Loucy (cell line): ENCODE measurements around the gene TBPL2.

Experiments used
- H2AFZ ChIP-seq: fragments of 200-600 bp; sonication (generic); 2 replicates; pipeline ENCODE4 v1.6.0; 2016; ENCODE audit warnings: antibody characterized with exemption, mild to moderate bottlenecking, low read length, moderate library complexity
- H3F3A ChIP-seq: fragments of 200-600 bp; 2 replicates; pipeline ENCODE4 v1.6.0; 2016; ENCODE audit warnings: antibody characterized with exemption, low read depth, mild to moderate bottlenecking
- H3K27me3 ChIP-seq: fragments of 200-600 bp; sonication (generic); 2 replicates; pipeline ENCODE4 v1.6.1; 2014; ENCODE audit warnings: low read length, mild to moderate bottlenecking; ENCODE audit not compliant: insufficient read depth, poor library complexity, severe bottlenecking
- H3K36me3 ChIP-seq: fragments of 200-600 bp; sonication (generic); 2 replicates; pipeline ENCODE4 v1.6.1; 2016; ENCODE audit warnings: low read length; ENCODE audit not compliant: insufficient read depth
- H3K4me1 ChIP-seq: fragments of 200-600 bp; sonication (generic); 2 replicates; pipeline ENCODE4 v1.5.1; 2014; ENCODE audit warnings: low read length, mild to moderate bottlenecking; ENCODE audit not compliant: insufficient read depth, poor library complexity, severe bottlenecking
- H3K4me2 ChIP-seq: fragments of 200-600 bp; sonication (generic); 2 replicates; pipeline ENCODE4 v1.6.0; 2014; ENCODE audit warnings: antibody characterized with exemption, low read length, low read depth, mild to moderate bottlenecking; ENCODE audit not compliant: poor library complexity, severe bottlenecking
- H3K4me3 ChIP-seq: fragments of 200-600 bp; sonication (generic); 2 replicates; pipeline ENCODE4 v1.5.1; 2014; ENCODE audit warnings: low read length, mild to moderate bottlenecking, mixed read lengths; ENCODE audit not compliant: poor library complexity, severe bottlenecking
- H3K79me2 ChIP-seq: fragments of 200-600 bp; sonication (generic); 2 replicates; pipeline ENCODE4 v1.6.1; 2014; ENCODE audit warnings: low read length; ENCODE audit not compliant: insufficient read depth
- H3K9ac ChIP-seq: fragments of 200-600 bp; sonication (generic); 2 replicates; pipeline ENCODE4 v1.6.0; 2014; ENCODE audit warnings: mild to moderate bottlenecking, low read depth, low read length, moderate library complexity; ENCODE audit not compliant: poor library complexity, severe bottlenecking
- H3K9me2 ChIP-seq: fragments of 200-600 bp; sonication (generic); replicated peaks from 2 replicates; pipeline ENCODE4 v1.6.1; 2016; ENCODE audit warnings: low read depth, low read length, mixed read lengths
- H3K9me3 ChIP-seq: fragments of 200-600 bp; sonication (generic); 2 replicates; pipeline ENCODE4 v1.6.1; 2014; ENCODE audit warnings: mild to moderate bottlenecking, antibody characterized with exemption, low read length, low read depth; ENCODE audit not compliant: insufficient read depth
- H4K20me1 ChIP-seq: fragments of 200-600 bp; sonication (generic); 2 replicates; pipeline ENCODE4 v1.6.0; 2014; ENCODE audit warnings: antibody characterized with exemption, low read length, mild to moderate bottlenecking; ENCODE audit not compliant: insufficient read depth, poor library complexity, severe bottlenecking
- CTCF ChIP-seq: fragments of 200-600 bp; sonication (generic); conservative IDR thresholded peaks from 2 replicates; pipeline ENCODE4 v1.5.1; 2014; ENCODE audit warnings: mild to moderate bottlenecking, antibody characterized with exemption, low read length
- EZH2phosphoT487 ChIP-seq: fragments of 200-600 bp; IDR thresholded peaks from 2 replicates; pipeline ENCODE4 v1.6.1; 2018; ENCODE audit warnings: antibody characterized with exemption, mild to moderate bottlenecking, moderate library complexity, borderline replicate concordance

TBPL2 gene

GRCh38 chr14:55412676-55413075 is 27.7 kb downstream of the TBPL2 start:
- Histone ChIP-seq H3K4me2 (peak overlapping the region; percentile 83), H3K36me3 (no peaks in the 10 kb centered on the region), H3K9me2 (no peaks in the 10 kb centered on the region), H4K20me1 (no peaks in the 10 kb centered on the region), H3K9ac (no peak overlapping the region), H3K79me2 (peaks cover 24% of the 10 kb centered on the region), H3F3A (no peaks in the 10 kb centered on the region), H3K4me3 (no peak overlapping the region), H3K4me1 (peaks cover 25% of the 10 kb centered on the region), H3K27me3 (no peaks in the 10 kb centered on the region), H2AFZ (no peak overlapping the region), H3K9me3 (no peaks in the 10 kb centered on the region)
- TF ChIP-seq CTCF (no peak), EZH2phosphoT487 (no peak)

GRCh38 chr14:55411426-55412389 is 28.7 kb downstream of the TBPL2 start, which contains the start of gene ATG14:
TSS of gene ATG14 (minus strand) at chr14:55411830. CDS start at chr14:55411822, 8 bp downstream.
- peaks cover 25% of the 10 kb centered on the region for H3K4me1 ChIP-seq
- H3K9ac ChIP-seq, result peak within 1 kb of the TSS; percentile 79
- H3K4me2 ChIP-seq, result peak within 1 kb of the TSS; percentile 83
- no peaks in the 10 kb centered on the region for H3K27me3 ChIP-seq
- H3F3A ChIP-seq, result no peaks in the 10 kb centered on the region
- H3K9me3 ChIP-seq, result no peaks in the 10 kb centered on the region
- H3K79me2 ChIP-seq, result peaks cover 24% of the 10 kb centered on the region
- peak within 1 kb of the TSS; percentile 98 for H2AFZ ChIP-seq
- no peak for TF ChIP-seq EZH2phosphoT487
- TF ChIP-seq CTCF, result no peak
- no peaks in the 10 kb centered on the region for H4K20me1 ChIP-seq
- H3K9me2 ChIP-seq, result no peaks in the 10 kb centered on the region
- peak within 1 kb of the TSS; percentile 94 for H3K4me3 ChIP-seq
- no peaks in the 10 kb centered on the region for H3K36me3 ChIP-seq

- H3K9me3 ChIP-seq, result no peaks in the 10 kb centered on the region
These were observed 29.5 kb downstream of the TBPL2 start for GRCh38 chr14:55410876-55411275.

More at GRCh38 chr14:55410876-55411275, 29.5 kb downstream of the TBPL2 start:
- Histone ChIP-seq H3K36me3 (no peaks in the 10 kb centered on the region), H3K27me3 (no peaks in the 10 kb centered on the region), H3K4me1 (peaks cover 25% of the 10 kb centered on the region), H4K20me1 (no peaks in the 10 kb centered on the region), H3K9me2 (no peaks in the 10 kb centered on the region), H3K79me2 (peaks cover 24% of the 10 kb centered on the region), H2AFZ (0 out of 2 replicates have a peak overlapping the region, but pooled peaks have one; percentile 98), H3K4me3 (peak overlapping the region; percentile 94), H3F3A (no peaks in the 10 kb centered on the region), H3K4me2 (peak overlapping the region; percentile 83), H3K9ac (peak overlapping the region; percentile 79)
- no peak for TF ChIP-seq EZH2phosphoT487
- TF ChIP-seq CTCF, result no peak
